Lung (tissue), 12 donors: Measurements from ENCODE around the gene SCMH1. TPM values are rescaled to one million over a fixed set of nuclear protein-coding genes. Genes with fewer than 3 reads are reported as not detected.

ENCODE experiments used
- ATAC-seq: fragments of 200-7000 bp; cut with Tn5 transposase; one replicate; pipeline ENCODE4 v1.9.1; 2020; ENCODE audit warnings: moderate number of reproducible peaks; ENCODE audit not compliant: insufficient read depth, low FRiP score
- DNase-seq, 3 donors: peaks; one replicate each; pipeline ENCODE4 v3.0.0-alpha.2; 2013 to 2017
- H3K27ac ChIP-seq, 2 donors: one replicate each; pipeline ENCODE4 v1.5.1; 2013; ENCODE audit warnings: mild to moderate bottlenecking in 2 of 2, moderate library complexity in 2 of 2, control low read depth in 1 of 2, inconsistent platforms in 1 of 2, low read depth in 1 of 2, low read length in 1 of 2
- H3K27me3 ChIP-seq, 3 donors: one replicate each; pipeline ENCODE4 v1.5.1; 2013; ENCODE audit warnings: low read length in 2 of 3; ENCODE audit not compliant: control insufficient read depth in 3 of 3, insufficient read depth in 3 of 3
- H3K36me3 ChIP-seq, 4 donors: one replicate each; pipeline ENCODE4 v1.5.1; 2013; ENCODE audit warnings: low read length in 4 of 4, mild to moderate bottlenecking in 1 of 4, moderate library complexity in 1 of 4; ENCODE audit not compliant: control insufficient read depth in 4 of 4, insufficient read depth in 4 of 4
- H3K4me1 ChIP-seq, 5 donors: one replicate each; pipeline ENCODE4 v1.5.1; 2013; ENCODE audit warnings: low read length in 5 of 5, mild to moderate bottlenecking in 2 of 5, moderate library complexity in 1 of 5; ENCODE audit not compliant: control insufficient read depth in 5 of 5, insufficient read depth in 5 of 5
- H3K4me3 ChIP-seq: one replicate; pipeline ENCODE4 v1.5.1; 2013; ENCODE audit warnings: mild to moderate bottlenecking, control low read depth, moderate library complexity
- H3K9ac ChIP-seq, 2 donors: one replicate each; pipeline ENCODE4 v1.5.1; 2013; ENCODE audit warnings: low read length in 2 of 2, control low read depth in 1 of 2; ENCODE audit not compliant: insufficient read depth in 1 of 2
- H3K9me3 ChIP-seq, 4 donors: one replicate each; pipeline ENCODE4 v1.5.1; 2013; ENCODE audit warnings: low read length in 3 of 4, mild to moderate bottlenecking in 1 of 4, moderate library complexity in 1 of 4; ENCODE audit not compliant: control insufficient read depth in 4 of 4, insufficient read depth in 3 of 4
- WGBS, 2 donors: extraction: QIAGEN DNeasy Blood & Tissue Kit; methylation state at CpG; one replicate each; pipeline ENCODE4 v1.1.7; 2013; 5-methylcytosine and 5-hydroxymethylcytosine counted together
- polyA plus RNA-seq, 2 donors: library from polyadenylated mRNA; stranded (reverse); fragments of 200-250 nt; gene quantifications; one replicate each; pipeline ENCODE4 v1.2.1, GENCODE V29; 2013
- total RNA-seq, 2 donors: library from RNA; depleted of rRNA in 1 of 2; stranded (reverse); fragments of >200 nt in 1 of 2; gene quantifications; one replicate each; pipeline ENCODE4 v1.2.1, GENCODE V29; 2014 to 2021
- TF ChIP-seq, protein P1 (sequence below): IDR thresholded peaks from 2 replicates; pipeline ENCODE4 v1.5.1; 2012; ENCODE audit warnings: mild to moderate bottlenecking; ENCODE audit errors: control extremely low read depth, extremely low read depth
- donor health status: control.
- donor health status: control.
- donor health status: Bipolar disorder and iron deficiency.
- donor health status: healthy.
- donor health status: DM: yes; HTN: yes; CAD: no.

Gene SCMH1
- total and polyA plus RNA-seq, 4 donors = 20.7 to 43.5 (median 28.8) TPM

- H3K9ac ChIP-seq = no peak overlapping the region
- ATAC-seq (no peak), DNase-seq (no peak)
- TF ChIP-seq, protein P1, sequence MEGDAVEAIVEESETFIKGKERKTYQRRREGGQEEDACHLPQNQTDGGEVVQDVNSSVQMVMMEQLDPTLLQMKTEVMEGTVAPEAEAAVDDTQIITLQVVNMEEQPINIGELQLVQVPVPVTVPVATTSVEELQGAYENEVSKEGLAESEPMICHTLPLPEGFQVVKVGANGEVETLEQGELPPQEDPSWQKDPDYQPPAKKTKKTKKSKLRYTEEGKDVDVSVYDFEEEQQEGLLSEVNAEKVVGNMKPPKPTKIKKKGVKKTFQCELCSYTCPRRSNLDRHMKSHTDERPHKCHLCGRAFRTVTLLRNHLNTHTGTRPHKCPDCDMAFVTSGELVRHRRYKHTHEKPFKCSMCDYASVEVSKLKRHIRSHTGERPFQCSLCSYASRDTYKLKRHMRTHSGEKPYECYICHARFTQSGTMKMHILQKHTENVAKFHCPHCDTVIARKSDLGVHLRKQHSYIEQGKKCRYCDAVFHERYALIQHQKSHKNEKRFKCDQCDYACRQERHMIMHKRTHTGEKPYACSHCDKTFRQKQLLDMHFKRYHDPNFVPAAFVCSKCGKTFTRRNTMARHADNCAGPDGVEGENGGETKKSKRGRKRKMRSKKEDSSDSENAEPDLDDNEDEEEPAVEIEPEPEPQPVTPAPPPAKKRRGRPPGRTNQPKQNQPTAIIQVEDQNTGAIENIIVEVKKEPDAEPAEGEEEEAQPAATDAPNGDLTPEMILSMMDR = no peak
- no peaks in the 10 kb centered on the region for H3K4me1 ChIP-seq
- H3K9me3 ChIP-seq = peaks cover 0 to 12% (median 6%) of the 10 kb centered on the region in 4 donors
- no peak overlapping the region for H3K4me3 ChIP-seq
- 96% methylated on average over 3 of the region's 3 CpGs for WGBS, 2 donors
- no peaks in the 10 kb centered on the region for H3K27me3 ChIP-seq
- H3K36me3 ChIP-seq = peaks cover 0 to 12% (median 2%) of the 10 kb centered on the region in 4 donors
- H3K27ac ChIP-seq = no peak overlapping the region
Measured at GRCh38 chr1:41169799-41170180, 72.3 kb downstream of the SCMH1 start.

GRCh38 chr1:41169066-41169798, 72.9 kb downstream of the SCMH1 start:
- DNase-seq (no peak), ATAC-seq (no peak)
- H3K36me3 ChIP-seq = peaks cover 0 to 12% (median 1%) of the 10 kb centered on the region in 4 donors
- H3K4me3 ChIP-seq = no peak overlapping the region
- TF ChIP-seq, protein P1 = no peak
- H3K27ac ChIP-seq = no peak overlapping the region
- H3K9me3 ChIP-seq = peaks cover 0 to 12% (median 6%) of the 10 kb centered on the region in 4 donors
- no peak overlapping the region for H3K9ac ChIP-seq
- no peaks in the 10 kb centered on the region for H3K4me1 ChIP-seq
- no peaks in the 10 kb centered on the region for H3K27me3 ChIP-seq
- 93 to 97% methylated on average over 7 of the region's 7 CpGs for WGBS, 2 donors

DNA sequence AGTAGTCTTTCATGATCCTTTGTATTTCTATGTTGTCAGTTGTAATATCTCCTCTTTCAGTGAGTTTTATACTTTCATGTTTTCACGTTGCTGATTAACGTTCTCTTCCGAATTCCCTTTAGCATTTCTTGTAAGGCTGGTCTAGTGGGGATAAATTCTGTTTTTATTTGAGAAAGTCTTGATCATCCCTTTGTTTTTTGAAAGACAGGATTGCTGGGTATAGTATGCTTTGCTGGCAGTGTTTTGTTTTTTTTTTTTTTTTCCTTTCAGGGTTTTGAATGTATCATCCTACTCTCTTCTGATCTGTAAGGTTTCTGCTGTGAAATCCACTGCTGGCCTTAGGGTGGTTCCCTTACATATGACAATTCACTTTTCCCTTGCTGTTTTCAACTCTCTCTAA, 74.4 kb downstream of the SCMH1 start:
- ATAC-seq = no peak
- no peak for DNase-seq
- no peak overlapping the region for H3K9ac ChIP-seq
- H3K27me3 ChIP-seq = no peaks in the 10 kb centered on the region
- peaks cover 0 to 12% (median 2%) of the 10 kb centered on the region in 4 donors for H3K36me3 ChIP-seq
- peaks cover 0 to 12% (median 6%) of the 10 kb centered on the region in 4 donors for H3K9me3 ChIP-seq
- 97% methylated on average over 3 of the region's 3 CpGs for WGBS, 2 donors
- no peak overlapping the region for H3K4me3 ChIP-seq
- TF ChIP-seq, protein P1 = no peak
- no peaks in the 10 kb centered on the region for H3K4me1 ChIP-seq
- H3K27ac ChIP-seq = no peak overlapping the region

- H3K27me3 ChIP-seq = peaks cover 0 to 6% (median 0%) of the 10 kb centered on the region in 3 donors
- TF ChIP-seq, protein P1 = no peak
- no peak overlapping the region for H3K9ac ChIP-seq
- no peaks in the 10 kb centered on the region for H3K4me1 ChIP-seq
- H3K4me3 ChIP-seq = no peak overlapping the region
- WGBS, 2 donors = 95 to 100% methylated on average over 2 of the region's 2 CpGs
- H3K36me3 ChIP-seq = peaks cover 3 to 15% (median 4%) of the 10 kb centered on the region in 4 donors
- no peak overlapping the region for H3K27ac ChIP-seq
- peaks cover 0 to 11% (median 6%) of the 10 kb centered on the region in 4 donors for H3K9me3 ChIP-seq
- DNase-seq (no peak), ATAC-seq (no peak)
Measured at GRCh38 chr1:41164727-41165126, 77.4 kb downstream of the SCMH1 start.
